Nephron progenitor cell (in vitro differentiated cells): ENCODE measurements around the gene SPEM3.
A peak's percentile ranks its signal among the peaks of the same experiment; 100 is the strongest.
"Not testable (repeated sequence)": the region's sequence is repeated elsewhere in the genome, so short reads cannot be mapped to it uniquely, and the experiment has no call there.

ENCODE experiments used
- DNase-seq: peaks from one replicate; pipeline ENCODE4 v3.0.0; 2021
- H3K27ac Mint-ChIP-seq: 2 replicates; pipeline ENCODE4 v1.8.0; 2021; ENCODE audit warnings: mild to moderate bottlenecking, moderate library complexity, mixed read lengths
- H3K27me3 Mint-ChIP-seq: 2 replicates; pipeline ENCODE4 v1.8.0; 2021; ENCODE audit warnings: mild to moderate bottlenecking, low read depth, mixed read lengths; ENCODE audit not compliant: poor library complexity
- H3K36me3 Mint-ChIP-seq: 2 replicates; pipeline ENCODE4 v1.8.0; 2021; ENCODE audit warnings: low read depth, mixed read lengths
- H3K4me1 Mint-ChIP-seq: 2 replicates; pipeline ENCODE4 v1.8.0; 2021; ENCODE audit warnings: mixed read lengths
- H3K4me3 Mint-ChIP-seq: 2 replicates; pipeline ENCODE4 v1.8.0; 2021; ENCODE audit warnings: mild to moderate bottlenecking, moderate library complexity, mixed read lengths
- H3K9me3 Mint-ChIP-seq: 2 replicates; pipeline ENCODE4 v1.8.0; 2021; ENCODE audit warnings: mild to moderate bottlenecking, moderate library complexity, mixed read lengths
- CTCF ChIP-seq: fragments of 200-600 bp; sonication (generic); IDR thresholded peaks from 2 replicates; pipeline ENCODE4 v1.5.0; 2021; ENCODE audit warnings: antibody characterized with exemption

The SPEM3 gene

GRCh38 chr17:7467498-7467897, 38.8 kb downstream of the SPEM3 start:
- Mint-ChIP-seq H3K9me3 (no peaks in the 10 kb centered on the region), H3K27me3 (peaks cover 2% of the 10 kb centered on the region), H3K4me1 (peaks cover 44% of the 10 kb centered on the region), H3K27ac (peak overlapping the region; percentile 71), H3K36me3 (peaks cover 15% of the 10 kb centered on the region), H3K4me3 (peak overlapping the region; percentile 20)
- no peak for DNase-seq
- TF ChIP-seq CTCF: no peak

GRCh38 chr17:7468290-7468689, 39.6 kb downstream of the SPEM3 start:
- Mint-ChIP-seq H3K4me1 (peaks cover 44% of the 10 kb centered on the region), H3K27me3 (peaks cover 2% of the 10 kb centered on the region), H3K9me3 (no peaks in the 10 kb centered on the region), H3K27ac (peak overlapping the region; percentile 90), H3K4me3 (peak overlapping the region; percentile 19), H3K36me3 (peaks cover 15% of the 10 kb centered on the region)
- TF ChIP-seq CTCF: no peak
- no peak for DNase-seq

- Mint-ChIP-seq H3K36me3 (peaks cover 14% of the 10 kb centered on the region), H3K27ac (peak overlapping the region; percentile 90), H3K4me1 (peaks cover 44% of the 10 kb centered on the region), H3K9me3 (no peaks in the 10 kb centered on the region), H3K27me3 (peaks cover 2% of the 10 kb centered on the region), H3K4me3 (peak overlapping the region; percentile 19)
- DNase-seq: no peak
- no peak for TF ChIP-seq CTCF
Observed at GRCh38 chr17:7468804-7469389, 40.2 kb downstream of the SPEM3 start.

GRCh38 chr17:7469843-7470242, 41.2 kb downstream of the SPEM3 start:
- DNase-seq, H3K36me3 Mint-ChIP-seq, H3K27me3 Mint-ChIP-seq, H3K9me3 Mint-ChIP-seq, H3K27ac Mint-ChIP-seq, H3K4me3 Mint-ChIP-seq: not testable (repeated sequence)
- peaks cover 44% of the 10 kb centered on the region for H3K4me1 Mint-ChIP-seq

- H3K27ac Mint-ChIP-seq, H3K36me3 Mint-ChIP-seq, H3K9me3 Mint-ChIP-seq: not testable (repeated sequence)
Observed at GRCh38 chr17:7470457-7470973, 41.9 kb downstream of the SPEM3 start.

GRCh38 chr17:7471729-7472128, 43.1 kb downstream of the SPEM3 start:
- peaks cover 5% of the 10 kb centered on the region for H3K27me3 Mint-ChIP-seq
- H3K27ac Mint-ChIP-seq: peak overlapping the region; percentile 86
- no peak overlapping the region for H3K4me3 Mint-ChIP-seq
- H3K9me3 Mint-ChIP-seq: no peaks in the 10 kb centered on the region
- DNase-seq: no peak
- H3K4me1 Mint-ChIP-seq: peaks cover 43% of the 10 kb centered on the region
- TF ChIP-seq CTCF: no peak
- H3K36me3 Mint-ChIP-seq: peaks cover 4% of the 10 kb centered on the region

More at GRCh38 chr17:7470457-7470973, 41.9 kb downstream of the SPEM3 start:
- H3K4me3 Mint-ChIP-seq, H3K27me3 Mint-ChIP-seq, DNase-seq: not testable (repeated sequence)
- peaks cover 42% of the 10 kb centered on the region for H3K4me1 Mint-ChIP-seq

GRCh38 chr17:7474767-7475166, 46.1 kb downstream of the SPEM3 start:
- not testable (repeated sequence) for H3K27ac Mint-ChIP-seq, H3K4me3 Mint-ChIP-seq, H3K27me3 Mint-ChIP-seq, H3K9me3 Mint-ChIP-seq, H3K36me3 Mint-ChIP-seq, DNase-seq
- peaks cover 40% of the 10 kb centered on the region for H3K4me1 Mint-ChIP-seq
